Renal pelvis (tissue), 4 donors: Measurements from ENCODE around the gene HINT2. TPM values are rescaled to one million over a fixed set of nuclear protein-coding genes. Genes with fewer than 3 reads are reported as not detected.

Experiments
- DNase-seq: peaks from one replicate; pipeline ENCODE4 v3.0.0-alpha.2; 2013
- polyA plus RNA-seq, 3 donors: library from polyadenylated mRNA; unstranded; fragments of 120-200 nt; gene quantifications; one replicate each; pipeline ENCODE4 v1.2.1, GENCODE V29; 2013; ENCODE audit not compliant: insufficient read length in 3 of 3

Gene HINT2
- polyA plus RNA-seq, 3 donors: 51.8 to 60.2 (median 59.5) TPM

GRCh38 chr9:35790385-35791296 is 24.2 kb downstream of the HINT2 start:
- DNase-seq: peak; percentile 86

- no peak for DNase-seq
Observed at GRCh38 chr9:35790025-35790384, 24.8 kb downstream of the HINT2 start.

- DNase-seq: no peak
Observed at GRCh38 chr9:35789541-35789940, 25.3 kb downstream of the HINT2 start.

GRCh38 chr9:35783418-35783817 is 31.4 kb downstream of the HINT2 start:
- no peak for DNase-seq

GRCh38 chr9:35781066-35781465 is 33.8 kb downstream of the HINT2 start:
- DNase-seq: no peak

GRCh38 chr9:35778496-35778895 is 36.3 kb downstream of the HINT2 start:
- no peak for DNase-seq

- peak; percentile 78 for DNase-seq
Observed at GRCh38 chr9:35776018-35776417, 38.8 kb downstream of the HINT2 start.

GRCh38 chr9:35774907-35775635 is 39.8 kb downstream of the HINT2 start:
- DNase-seq: no peak

- no peak for DNase-seq
Observed at GRCh38 chr9:35771943-35772342, 42.9 kb downstream of the HINT2 start.

GRCh38 chr9:35771534-35771933 is 43.3 kb downstream of the HINT2 start:
- DNase-seq: no peak

GRCh38 chr9:35771075-35771433 is 43.8 kb downstream of the HINT2 start:
- no peak for DNase-seq

- DNase-seq: no peak
Observed at GRCh38 chr9:35769763-35770162, 45.1 kb downstream of the HINT2 start.

- no peak for DNase-seq
Observed at GRCh38 chr9:35767458-35767857, 47.4 kb downstream of the HINT2 start.

- no peak for DNase-seq
Observed at GRCh38 chr9:35766997-35767396, 47.8 kb downstream of the HINT2 start.

- no peak for DNase-seq
Observed at GRCh38 chr9:35763803-35764202, 51.0 kb downstream of the HINT2 start.

- DNase-seq: no peak
Observed at GRCh38 chr9:35763181-35763580, 51.7 kb downstream of the HINT2 start.

Other genes starting within 250 kb of the HINT2 start
- gene TESK1, start 209.8 kb downstream of the HINT2 start, polyA plus RNA-seq: 10 to 100 TPM; 44.2 to 46.7 (median 46.4) TPM
- 1 to 10 TPM; 2.8 to 4.5 (median 4.1) TPM for gene CD72, start 196.6 kb downstream of the HINT2 start, polyA plus RNA-seq
- gene SIT1, start 164.1 kb downstream of the HINT2 start, polyA plus RNA-seq: under 1 TPM; 0.32 to 0.58 (median 0.33) TPM
- not detected for gene RMRP, start 157.0 kb downstream of the HINT2 start, polyA plus RNA-seq
- gene CCDC107, start 156.8 kb downstream of the HINT2 start, polyA plus RNA-seq: 10 to 100 TPM; 16.9 to 21.1 (median 18.5) TPM
- gene ARHGEF39, start 149.8 kb downstream of the HINT2 start, polyA plus RNA-seq: 10 to 100 TPM in 2 of 3 donors, 1 to 10 TPM in 1; 8.7 to 14.0 (median 12.9) TPM
- under 1 TPM; 0.34 to 0.94 (median 0.57) TPM for gene CA9, start 141.1 kb downstream of the HINT2 start, polyA plus RNA-seq
- gene TPM2, start 125.1 kb downstream of the HINT2 start, polyA plus RNA-seq: 100 to 1,000 TPM; 142 to 173 (median 160) TPM
- 100 to 1,000 TPM; 164 to 188 (median 181) TPM for gene TLN1, start 82.8 kb downstream of the HINT2 start, polyA plus RNA-seq
- gene CREB3, start 82.4 kb downstream of the HINT2 start, polyA plus RNA-seq: 10 to 100 TPM; 40.1 to 42.5 (median 40.9) TPM
- gene GBA2, start 65.8 kb downstream of the HINT2 start, polyA plus RNA-seq: 100 to 1,000 TPM in 2 of 3 donors, 10 to 100 TPM in 1; 94.4 to 139 (median 127) TPM
- gene RGP1, start 65.8 kb downstream of the HINT2 start, polyA plus RNA-seq: 10 to 100 TPM; 28.7 to 31.8 (median 31.1) TPM
- 1 to 10 TPM in 1 of 3 donors, under 1 TPM in 1, not detected in 1; 0.70 to 1.3 TPM for gene MSMP, start 60.8 kb downstream of the HINT2 start, polyA plus RNA-seq
- 10 to 100 TPM; 24.5 to 29.4 (median 28.2) TPM for gene NPR2, start 23.5 kb downstream of the HINT2 start, polyA plus RNA-seq
- 1 to 10 TPM; 5.5 to 8.6 (median 6.0) TPM for gene SPAG8, start 2.8 kb downstream of the HINT2 start, polyA plus RNA-seq
- under 1 TPM; 0.09 to 0.41 (median 0.12) TPM for gene FAM221B, start 13.7 kb upstream of the HINT2 start, polyA plus RNA-seq
- gene TMEM8B, start 14.2 kb upstream of the HINT2 start, polyA plus RNA-seq: 10 to 100 TPM; 30.2 to 36.2 (median 31.1) TPM
- under 1 TPM in 2 of 3 donors, not detected in 1; 0.06 to 0.22 TPM for gene OR13J1, start 55.4 kb upstream of the HINT2 start, polyA plus RNA-seq
- under 1 TPM in 1 of 3 donors, not detected in 2; 0.64 TPM for gene HRCT1, start 91.2 kb upstream of the HINT2 start, polyA plus RNA-seq
- gene SPAAR, start 94.4 kb upstream of the HINT2 start, polyA plus RNA-seq: 1 to 10 TPM; 1.3 to 1.9 (median 1.8) TPM
- not detected for gene OR2S2, start 143.1 kb upstream of the HINT2 start, polyA plus RNA-seq
- gene RECK, start 221.9 kb upstream of the HINT2 start, polyA plus RNA-seq: 10 to 100 TPM; 25.4 to 28.1 (median 26.5) TPM